ENCODE data around the gene ZSWIM2.

The ZSWIM2 gene

DNA sequence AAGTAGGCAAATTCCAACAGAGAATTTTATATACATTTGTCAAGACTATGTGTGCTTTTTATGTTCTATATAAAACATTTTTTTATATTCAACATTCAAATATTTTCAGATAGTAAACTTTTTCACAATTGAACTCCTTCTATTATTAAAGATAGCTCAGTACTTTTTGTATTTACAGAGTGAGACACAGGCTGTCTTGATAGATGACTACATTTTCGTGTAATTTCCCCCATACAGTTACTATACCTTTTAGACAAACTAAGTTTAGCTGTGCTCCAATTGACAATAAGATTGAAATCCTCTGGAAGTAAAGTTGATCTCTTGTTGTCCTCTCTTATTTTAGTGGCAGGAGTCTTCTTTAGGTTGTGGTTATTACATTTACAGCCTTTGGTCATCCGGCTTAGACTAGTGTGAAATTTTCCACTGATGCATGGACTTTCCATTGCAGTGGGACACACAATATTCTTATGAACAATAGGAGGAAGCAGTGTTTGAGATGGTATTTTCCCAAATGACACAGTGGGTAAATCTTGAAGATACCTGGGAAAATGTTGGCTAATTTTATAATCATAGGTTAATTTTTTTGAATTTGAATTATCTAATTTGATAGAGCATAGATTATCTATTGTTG is 21.0 kb downstream of the ZSWIM2 start:
- Histone ChIP-seq H3K27me3 (ENCODE audit: insufficient read depth, low read length, poor library complexity) (no peaks in the 10 kb centered on the region), H3K36me3 (ENCODE audit: insufficient read depth, low read length) (no peaks in the 10 kb centered on the region), H2AFZ (ENCODE audit: low read depth, low read length) (no peak overlapping the region), H3K9ac (ENCODE audit: low read depth, low read length) (no peak overlapping the region), H4K20me1 (ENCODE audit: insufficient read depth, low read length) (no peaks in the 10 kb centered on the region), H3K4me2 (ENCODE audit: insufficient read depth, low read length) (no peak overlapping the region), H3K9me3 (ENCODE audit: insufficient read depth, low read length, severe bottlenecking) (no peaks in the 10 kb centered on the region), H3K27ac (ENCODE audit: low read length) (no peak overlapping the region), H3K79me2 (ENCODE audit: insufficient read depth, low read length) (no peaks in the 10 kb centered on the region), H3K4me1 (ENCODE audit: insufficient read depth, low read length) (no peaks in the 10 kb centered on the region), H3K4me3 (ENCODE audit: low read depth in 1 of 2, low read length in 2 of 2) (no peak overlapping the region)
- no peak for TF ChIP-seq EZH2 (IDR thresholded peaks at IDR 0.05; ENCODE audit: borderline replicate concordance, low read depth, low read length, severe bottlenecking)
- TF ChIP-seq, protein P1, sequence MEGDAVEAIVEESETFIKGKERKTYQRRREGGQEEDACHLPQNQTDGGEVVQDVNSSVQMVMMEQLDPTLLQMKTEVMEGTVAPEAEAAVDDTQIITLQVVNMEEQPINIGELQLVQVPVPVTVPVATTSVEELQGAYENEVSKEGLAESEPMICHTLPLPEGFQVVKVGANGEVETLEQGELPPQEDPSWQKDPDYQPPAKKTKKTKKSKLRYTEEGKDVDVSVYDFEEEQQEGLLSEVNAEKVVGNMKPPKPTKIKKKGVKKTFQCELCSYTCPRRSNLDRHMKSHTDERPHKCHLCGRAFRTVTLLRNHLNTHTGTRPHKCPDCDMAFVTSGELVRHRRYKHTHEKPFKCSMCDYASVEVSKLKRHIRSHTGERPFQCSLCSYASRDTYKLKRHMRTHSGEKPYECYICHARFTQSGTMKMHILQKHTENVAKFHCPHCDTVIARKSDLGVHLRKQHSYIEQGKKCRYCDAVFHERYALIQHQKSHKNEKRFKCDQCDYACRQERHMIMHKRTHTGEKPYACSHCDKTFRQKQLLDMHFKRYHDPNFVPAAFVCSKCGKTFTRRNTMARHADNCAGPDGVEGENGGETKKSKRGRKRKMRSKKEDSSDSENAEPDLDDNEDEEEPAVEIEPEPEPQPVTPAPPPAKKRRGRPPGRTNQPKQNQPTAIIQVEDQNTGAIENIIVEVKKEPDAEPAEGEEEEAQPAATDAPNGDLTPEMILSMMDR (IDR thresholded peaks at IDR 0.05; ENCODE audit: borderline replicate concordance, extremely low read depth, low read length, poor library complexity, severe bottlenecking): no peak
- DNase-seq: no peak
- no peak for ATAC-seq (ENCODE audit: insufficient read depth, low read depth)

DNA sequence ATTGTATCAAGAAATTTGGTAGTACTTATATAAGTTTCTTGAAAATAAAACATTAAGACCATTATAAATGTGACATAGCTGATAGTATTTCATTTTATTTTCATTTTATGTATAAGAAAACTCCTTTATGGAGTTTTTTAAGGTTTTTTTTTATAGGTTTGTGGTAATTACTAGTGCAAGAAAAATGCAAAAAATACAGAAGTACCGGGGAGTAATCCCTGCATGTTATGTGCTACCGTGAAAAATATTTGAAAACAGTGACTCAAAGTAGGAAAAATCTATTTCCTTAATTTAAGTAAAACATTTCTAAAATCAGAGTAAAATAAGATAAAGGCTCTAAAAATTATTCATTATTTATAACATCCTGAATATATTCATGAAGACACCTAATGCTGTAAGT is 21.6 kb downstream of the ZSWIM2 start:
- H3K4me3 ChIP-seq (ENCODE audit: low read depth in 1 of 2, low read length in 2 of 2): no peak overlapping the region
- H3K4me1 ChIP-seq (ENCODE audit: insufficient read depth, low read length): no peaks in the 10 kb centered on the region
- H3K36me3 ChIP-seq (ENCODE audit: insufficient read depth, low read length): no peaks in the 10 kb centered on the region
- no peak overlapping the region for H2AFZ ChIP-seq (ENCODE audit: low read depth, low read length)
- DNase-seq: no peak
- no peaks in the 10 kb centered on the region for H3K9me3 ChIP-seq (ENCODE audit: insufficient read depth, low read length, severe bottlenecking)
- no peaks in the 10 kb centered on the region for H4K20me1 ChIP-seq (ENCODE audit: insufficient read depth, low read length)
- H3K79me2 ChIP-seq (ENCODE audit: insufficient read depth, low read length): no peaks in the 10 kb centered on the region
- H3K27me3 ChIP-seq (ENCODE audit: insufficient read depth, low read length, poor library complexity): no peaks in the 10 kb centered on the region
- no peak overlapping the region for H3K4me2 ChIP-seq (ENCODE audit: insufficient read depth, low read length)
- TF ChIP-seq EZH2 (IDR thresholded peaks at IDR 0.05; ENCODE audit: borderline replicate concordance, low read depth, low read length, severe bottlenecking): no peak
- TF ChIP-seq, protein P1 (IDR thresholded peaks at IDR 0.05; ENCODE audit: borderline replicate concordance, extremely low read depth, low read length, poor library complexity, severe bottlenecking): no peak
- no peak overlapping the region for H3K27ac ChIP-seq (ENCODE audit: low read length)
- ATAC-seq (ENCODE audit: insufficient read depth, low read depth): no peak
- no peak overlapping the region for H3K9ac ChIP-seq (ENCODE audit: low read depth, low read length)

DNA sequence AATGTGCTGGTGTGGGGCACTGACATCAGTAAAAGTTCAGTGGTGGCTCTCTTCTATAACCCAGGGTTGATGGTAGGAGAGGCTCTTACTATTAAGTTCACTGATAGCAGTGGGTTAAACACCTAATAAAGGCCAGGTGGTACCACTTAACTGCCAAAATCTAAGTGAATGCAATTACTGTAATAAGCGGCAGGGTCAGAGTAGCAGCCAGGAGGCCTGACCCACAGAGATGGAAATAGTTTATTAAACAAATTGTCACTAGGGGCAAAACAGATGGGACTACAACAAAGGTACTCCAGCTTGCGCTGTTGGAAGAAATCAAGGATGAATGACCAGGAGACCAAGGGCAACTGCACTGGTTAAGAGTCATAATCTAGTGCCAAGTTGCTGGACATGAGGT is 26.6 kb downstream of the ZSWIM2 start:
- no peaks in the 10 kb centered on the region for H4K20me1 ChIP-seq (ENCODE audit: insufficient read depth, low read length)
- ATAC-seq (ENCODE audit: insufficient read depth, low read depth): no peak
- no peaks in the 10 kb centered on the region for H3K27me3 ChIP-seq (ENCODE audit: insufficient read depth, low read length, poor library complexity)
- TF ChIP-seq, protein P1 (IDR thresholded peaks at IDR 0.05; ENCODE audit: borderline replicate concordance, extremely low read depth, low read length, poor library complexity, severe bottlenecking): no peak
- TF ChIP-seq EZH2 (IDR thresholded peaks at IDR 0.05; ENCODE audit: borderline replicate concordance, low read depth, low read length, severe bottlenecking): no peak
- no peaks in the 10 kb centered on the region for H3K4me1 ChIP-seq (ENCODE audit: insufficient read depth, low read length)
- no peaks in the 10 kb centered on the region for H3K36me3 ChIP-seq (ENCODE audit: insufficient read depth, low read length)
- no peak overlapping the region for H3K4me3 ChIP-seq (ENCODE audit: low read depth in 1 of 2, low read length in 2 of 2)
- no peak overlapping the region for H2AFZ ChIP-seq (ENCODE audit: low read depth, low read length)
- H3K9me3 ChIP-seq (ENCODE audit: insufficient read depth, low read length, severe bottlenecking): no peaks in the 10 kb centered on the region
- H3K9ac ChIP-seq (ENCODE audit: low read depth, low read length): no peak overlapping the region
- no peak for DNase-seq
- H3K27ac ChIP-seq (ENCODE audit: low read length): no peak overlapping the region
- no peaks in the 10 kb centered on the region for H3K79me2 ChIP-seq (ENCODE audit: insufficient read depth, low read length)
- H3K4me2 ChIP-seq (ENCODE audit: insufficient read depth, low read length): no peak overlapping the region
